RWPE1 (cell line): ENCODE data around the gene ZNF831.

Source experiments
- CTCF ChIA-PET: fragments of 350-600 bp; sonication (Branson Sonifier 250); formaldehyde crosslinking; extraction: SDS; loops from one replicate; lab custom pipeline; 2021; lab: Yijun Ruan, JAX
- POLR2A ChIA-PET: fragments of 400-600 bp; formaldehyde crosslinking; extraction: SDS; loops from one replicate; lab custom pipeline; 2020; ENCODE audit warnings: antibody characterized with exemption; ENCODE audit not compliant: low non-redundant PET; lab: Yijun Ruan, JAX
- DNase-seq: peaks from one replicate; pipeline ENCODE4 v3.0.0; 2012; ENCODE audit warnings: low spot score
- H3K27ac ChIP-seq: fragments of 450-650 bp; 2 replicates; pipeline ENCODE4 v1.5.1; 2017
- TF ChIP-seq, protein P1 (sequence below): fragments of 450-650 bp; conservative IDR thresholded peaks from 2 replicates; pipeline ENCODE4 v1.5.1; 2017; ENCODE audit warnings: low read depth, mild to moderate bottlenecking

The ZNF831 gene

DNA sequence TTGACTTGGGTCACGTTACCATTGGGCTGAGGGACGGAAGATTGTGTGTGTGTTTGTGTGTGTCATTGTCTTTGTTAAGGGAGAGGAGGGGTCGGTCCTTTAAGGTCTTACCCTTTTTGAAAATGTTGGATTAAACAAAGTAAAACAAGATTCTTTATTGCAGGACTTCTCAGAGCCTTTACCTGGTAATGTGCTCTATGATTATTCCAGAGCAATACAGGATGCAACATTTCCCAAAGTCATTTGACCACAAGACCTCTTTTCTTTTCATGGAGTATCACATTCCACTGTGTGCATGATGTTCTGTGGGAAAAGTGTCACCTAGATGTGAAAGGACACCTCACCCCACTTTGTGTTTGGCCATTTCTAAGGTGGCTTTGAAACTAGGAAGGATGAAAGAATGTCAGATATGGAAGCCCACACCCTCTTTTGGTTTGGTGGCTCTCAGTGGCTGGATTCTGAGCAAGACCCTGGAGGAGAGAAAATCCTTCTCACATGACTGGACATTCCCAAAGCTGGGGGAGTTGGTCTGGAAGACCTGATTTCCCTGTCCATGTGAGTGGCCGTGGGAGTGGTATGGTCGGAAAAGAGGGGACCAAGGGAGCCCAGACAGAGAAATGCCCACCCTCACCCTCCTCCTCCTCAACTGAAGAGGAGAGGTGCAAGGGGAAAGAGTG, 18.2 kb upstream of the ZNF831 start:
- no peak for DNase-seq
- TF ChIP-seq, protein P1, sequence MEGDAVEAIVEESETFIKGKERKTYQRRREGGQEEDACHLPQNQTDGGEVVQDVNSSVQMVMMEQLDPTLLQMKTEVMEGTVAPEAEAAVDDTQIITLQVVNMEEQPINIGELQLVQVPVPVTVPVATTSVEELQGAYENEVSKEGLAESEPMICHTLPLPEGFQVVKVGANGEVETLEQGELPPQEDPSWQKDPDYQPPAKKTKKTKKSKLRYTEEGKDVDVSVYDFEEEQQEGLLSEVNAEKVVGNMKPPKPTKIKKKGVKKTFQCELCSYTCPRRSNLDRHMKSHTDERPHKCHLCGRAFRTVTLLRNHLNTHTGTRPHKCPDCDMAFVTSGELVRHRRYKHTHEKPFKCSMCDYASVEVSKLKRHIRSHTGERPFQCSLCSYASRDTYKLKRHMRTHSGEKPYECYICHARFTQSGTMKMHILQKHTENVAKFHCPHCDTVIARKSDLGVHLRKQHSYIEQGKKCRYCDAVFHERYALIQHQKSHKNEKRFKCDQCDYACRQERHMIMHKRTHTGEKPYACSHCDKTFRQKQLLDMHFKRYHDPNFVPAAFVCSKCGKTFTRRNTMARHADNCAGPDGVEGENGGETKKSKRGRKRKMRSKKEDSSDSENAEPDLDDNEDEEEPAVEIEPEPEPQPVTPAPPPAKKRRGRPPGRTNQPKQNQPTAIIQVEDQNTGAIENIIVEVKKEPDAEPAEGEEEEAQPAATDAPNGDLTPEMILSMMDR, result no peak
- ChIA-PET POLR2A (no interaction called here), CTCF (no interaction called here)
- no peak overlapping the region for H3K27ac ChIP-seq

DNA sequence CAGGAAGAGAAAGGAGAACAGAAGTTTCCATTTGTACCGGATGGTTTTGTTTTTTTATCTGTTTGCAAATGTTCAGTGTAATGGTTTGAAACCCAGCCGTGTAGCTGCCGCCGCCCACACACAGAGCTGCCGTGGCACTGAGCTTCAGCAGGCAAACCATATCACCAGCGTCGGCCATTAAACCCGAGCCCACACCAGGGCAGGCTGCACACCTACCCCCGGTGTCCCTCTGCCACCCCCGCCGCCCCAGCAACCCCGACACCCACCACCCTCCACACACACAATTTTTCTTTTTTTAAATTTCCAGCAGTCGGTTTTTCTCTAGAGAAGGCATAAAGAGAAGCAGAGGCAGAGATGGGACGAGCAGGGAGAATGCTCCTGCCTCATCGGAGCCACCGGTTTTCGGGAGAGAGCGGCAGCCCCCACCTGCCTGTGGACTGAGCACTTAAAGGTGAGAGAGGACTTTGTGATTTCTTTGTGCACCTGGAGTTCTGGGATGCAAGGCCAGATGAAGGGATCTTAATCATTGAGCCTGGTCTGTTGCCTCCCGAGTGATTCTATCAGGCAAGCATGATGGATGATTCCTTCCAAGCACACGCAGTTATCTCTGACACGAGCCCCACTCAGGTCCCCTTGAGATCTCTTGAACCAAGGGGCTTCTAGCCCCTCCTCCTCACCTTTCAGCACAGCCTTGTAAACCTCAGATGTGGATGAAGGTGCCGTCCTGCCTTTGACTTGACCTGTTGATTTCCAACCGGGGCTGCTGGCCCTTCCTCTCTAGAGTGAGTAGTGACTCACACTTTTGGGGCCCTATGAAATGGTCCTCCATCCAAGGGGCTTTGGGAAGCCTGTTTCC, 17.5 kb upstream of the ZNF831 start:
- CTCF ChIA-PET, result interaction anchor here (0.7 kb wide), 1 partner anchor 723 kb away, joined by 3 read pairs; no protein-coding TSS in a partner anchor
- POLR2A ChIA-PET, result no interaction called here
- DNase-seq, result no peak
- no peak overlapping the region for H3K27ac ChIP-seq
- TF ChIP-seq, protein P1, result no peak

DNA sequence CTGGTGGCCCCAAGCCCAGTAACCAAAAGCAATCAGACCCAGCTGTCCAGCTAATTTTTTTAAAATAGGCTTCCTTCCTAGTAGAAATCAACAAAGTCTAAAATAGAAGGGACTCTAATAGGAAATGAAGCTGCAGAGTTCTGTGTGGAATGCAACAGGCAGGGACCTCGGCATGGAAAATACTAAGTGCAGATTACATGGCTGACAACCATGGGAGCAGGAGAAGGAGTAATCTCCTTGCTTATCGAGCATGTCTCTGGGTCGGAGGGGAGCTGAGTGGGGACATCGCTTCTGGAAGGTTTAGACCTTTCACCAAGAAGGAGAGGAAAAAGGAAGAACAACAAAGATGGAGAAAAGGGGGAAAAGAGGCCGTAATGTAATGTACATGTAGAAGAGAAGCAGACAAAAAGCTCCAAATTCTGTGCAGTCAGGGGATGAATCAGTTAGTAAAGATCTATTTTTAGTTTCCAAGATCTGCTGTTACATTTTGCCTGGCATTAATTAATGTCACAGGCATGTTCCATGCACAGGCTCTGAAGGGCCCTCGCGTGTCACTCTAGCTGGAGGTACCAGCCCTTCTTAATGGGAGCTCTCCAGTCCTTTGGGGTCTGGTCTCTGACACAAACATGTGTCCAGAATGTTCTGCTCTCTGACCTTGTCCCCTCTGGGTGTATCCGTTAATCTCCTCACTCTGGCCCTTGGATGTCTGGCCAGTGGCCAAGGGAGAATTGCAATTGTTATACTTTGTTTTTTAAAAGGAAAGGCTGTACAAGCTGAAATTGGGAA, 16.6 kb upstream of the ZNF831 start:
- TF ChIP-seq, protein P1, result no peak
- no peak overlapping the region for H3K27ac ChIP-seq
- no peak for DNase-seq
- ChIA-PET POLR2A (no interaction called here), CTCF (interaction anchor here (0.7 kb wide), 1 partner anchor 723 kb away, joined by 3 read pairs; no protein-coding TSS in a partner anchor)

DNA sequence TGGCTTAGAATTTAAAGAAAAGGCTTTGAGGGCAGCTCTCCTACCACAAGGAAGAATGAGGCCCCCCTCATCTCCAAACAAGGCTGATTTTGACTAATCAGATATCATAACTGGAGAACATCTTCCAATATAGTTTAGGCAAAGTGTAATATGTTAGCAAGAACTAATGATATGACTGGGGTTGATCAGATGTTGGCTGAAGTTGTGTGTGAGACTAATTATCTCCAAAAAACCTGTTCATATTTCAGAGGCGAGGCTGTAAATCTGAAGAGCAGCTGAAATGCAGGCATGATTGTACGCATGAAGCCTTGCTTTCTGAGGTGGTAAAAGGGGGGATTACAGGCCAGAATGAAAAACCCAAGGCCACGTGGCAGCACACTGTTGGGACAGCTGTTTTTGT, 16.0 kb upstream of the ZNF831 start:
- ChIA-PET POLR2A (no interaction called here), CTCF (no interaction called here)
- no peak for DNase-seq
- TF ChIP-seq, protein P1, result no peak
- H3K27ac ChIP-seq, result no peak overlapping the region

DNA sequence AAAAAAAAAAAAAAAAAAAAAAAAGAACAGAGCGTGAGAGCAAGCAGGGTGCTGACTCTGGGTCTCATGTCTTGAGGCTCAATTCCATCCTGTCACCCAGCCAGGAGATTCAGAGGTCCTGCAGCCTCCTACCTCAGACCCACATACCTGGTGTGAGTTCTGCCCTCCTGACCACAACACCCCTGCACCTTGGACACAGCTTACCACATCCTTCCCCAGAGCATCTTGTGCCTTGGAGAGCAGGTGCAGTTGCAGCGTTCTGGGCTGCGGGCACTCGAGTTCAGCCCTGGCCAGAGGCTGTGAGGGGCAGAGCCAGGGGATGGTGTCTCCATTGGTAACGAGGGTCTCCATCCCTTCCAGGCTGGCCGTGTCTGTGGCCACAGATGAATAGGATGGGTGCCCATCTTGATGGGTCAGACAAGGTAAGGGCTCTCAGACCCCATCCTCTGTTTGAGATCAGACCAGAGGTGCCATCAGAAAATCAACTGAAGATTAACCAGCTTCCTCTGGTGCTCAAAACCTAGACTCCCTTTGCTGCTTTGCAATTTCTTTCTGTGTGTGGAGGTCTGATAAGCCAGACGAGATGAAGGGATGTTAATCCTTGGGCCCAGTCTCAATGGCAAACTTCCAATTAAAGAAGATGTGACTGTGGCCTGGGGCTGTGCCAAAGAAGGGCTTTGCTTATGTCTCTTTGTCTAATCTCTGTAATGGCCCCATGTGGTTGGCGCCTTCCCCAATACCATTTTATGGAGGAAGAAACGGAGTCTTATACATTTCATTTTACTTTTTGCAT, 14.7 kb upstream of the ZNF831 start:
- CTCF ChIA-PET, result no interaction called here
- POLR2A ChIA-PET, result interaction anchor here (0.7 kb wide), 1 partner anchor 22 kb away, joined by 8 read pairs; no protein-coding TSS in a partner anchor
- TF ChIP-seq, protein P1, result no peak
- H3K27ac ChIP-seq, result no peak overlapping the region
- DNase-seq, result no peak
